Upper lobe of right lung (tissue), 1 donor: ENCODE results near the gene DEUP1. TPM values are rescaled to one million over a fixed set of nuclear protein-coding genes. Genes with fewer than 3 reads are reported as not detected.

ENCODE experiments used
- ATAC-seq: fragments of 200-7000 bp; cut with Tn5 transposase; one replicate; pipeline ENCODE4 v1.9.1; 2020; ENCODE audit warnings: mild to moderate bottlenecking, moderate library complexity
- DNase-seq: peaks from one replicate; pipeline ENCODE4 v3.0.0-alpha.2; 2020
- H3K27ac ChIP-seq: fragments of 200-600 bp; one replicate; pipeline ENCODE4 v1.8.0; 2022
- H3K27me3 ChIP-seq: fragments of 200-600 bp; one replicate; pipeline ENCODE4 v1.8.0; 2022; ENCODE audit warnings: mild to moderate bottlenecking
- H3K36me3 ChIP-seq: fragments of 200-600 bp; one replicate; pipeline ENCODE4 v1.8.0; 2022
- H3K4me1 ChIP-seq: fragments of 200-600 bp; one replicate; pipeline ENCODE4 v1.8.0; 2022
- H3K4me3 ChIP-seq: fragments of 200-600 bp; one replicate; pipeline ENCODE4 v1.8.0; 2022; ENCODE audit warnings: mild to moderate bottlenecking
- H3K9me3 ChIP-seq: fragments of 200-600 bp; one replicate; pipeline ENCODE4 v1.8.0; 2022
- intact Hi-C: fragments of 100-400 bp; cut with DNase I; formaldehyde crosslinking; loops from one replicate; pipeline ENCODE4 v1.11.0; 2022
- total RNA-seq: library from RNA; stranded (reverse); fragmentation: NEBNext Ultra II Directional; extraction: Animal tissue kit (Norgen Biotek cat#: 25700); gene quantifications from one replicate; pipeline ENCODE4 v1.2.1, GENCODE V29; 2021
- TF ChIP-seq, protein P1 (sequence below): fragments of 200-600 bp; IDR thresholded peaks from one replicate; pipeline ENCODE4 v1.8.0; 2022; ENCODE audit warnings: antibody characterized with exemption
- donor health status: DM: no; HTN: yes; CAD: no; lungs with severe emphysema.

Gene DEUP1
- total RNA-seq, 1 donor from 2014 or later: not detected

- intact Hi-C loops: no loop called here
- Histone ChIP-seq H3K4me1 (no peaks in the 10 kb centered on the region), H3K4me3 (no peak overlapping the region), H3K27ac (no peak overlapping the region), H3K27me3 (no peaks in the 10 kb centered on the region), H3K9me3 (no peaks in the 10 kb centered on the region), H3K36me3 (no peaks in the 10 kb centered on the region)
- TF ChIP-seq, protein P1, sequence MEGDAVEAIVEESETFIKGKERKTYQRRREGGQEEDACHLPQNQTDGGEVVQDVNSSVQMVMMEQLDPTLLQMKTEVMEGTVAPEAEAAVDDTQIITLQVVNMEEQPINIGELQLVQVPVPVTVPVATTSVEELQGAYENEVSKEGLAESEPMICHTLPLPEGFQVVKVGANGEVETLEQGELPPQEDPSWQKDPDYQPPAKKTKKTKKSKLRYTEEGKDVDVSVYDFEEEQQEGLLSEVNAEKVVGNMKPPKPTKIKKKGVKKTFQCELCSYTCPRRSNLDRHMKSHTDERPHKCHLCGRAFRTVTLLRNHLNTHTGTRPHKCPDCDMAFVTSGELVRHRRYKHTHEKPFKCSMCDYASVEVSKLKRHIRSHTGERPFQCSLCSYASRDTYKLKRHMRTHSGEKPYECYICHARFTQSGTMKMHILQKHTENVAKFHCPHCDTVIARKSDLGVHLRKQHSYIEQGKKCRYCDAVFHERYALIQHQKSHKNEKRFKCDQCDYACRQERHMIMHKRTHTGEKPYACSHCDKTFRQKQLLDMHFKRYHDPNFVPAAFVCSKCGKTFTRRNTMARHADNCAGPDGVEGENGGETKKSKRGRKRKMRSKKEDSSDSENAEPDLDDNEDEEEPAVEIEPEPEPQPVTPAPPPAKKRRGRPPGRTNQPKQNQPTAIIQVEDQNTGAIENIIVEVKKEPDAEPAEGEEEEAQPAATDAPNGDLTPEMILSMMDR: no peak
- ATAC-seq (no peak), DNase-seq (no peak)
Observed at GRCh38 chr11:93468290-93468689, 137.7 kb downstream of the DEUP1 start.

DNA sequence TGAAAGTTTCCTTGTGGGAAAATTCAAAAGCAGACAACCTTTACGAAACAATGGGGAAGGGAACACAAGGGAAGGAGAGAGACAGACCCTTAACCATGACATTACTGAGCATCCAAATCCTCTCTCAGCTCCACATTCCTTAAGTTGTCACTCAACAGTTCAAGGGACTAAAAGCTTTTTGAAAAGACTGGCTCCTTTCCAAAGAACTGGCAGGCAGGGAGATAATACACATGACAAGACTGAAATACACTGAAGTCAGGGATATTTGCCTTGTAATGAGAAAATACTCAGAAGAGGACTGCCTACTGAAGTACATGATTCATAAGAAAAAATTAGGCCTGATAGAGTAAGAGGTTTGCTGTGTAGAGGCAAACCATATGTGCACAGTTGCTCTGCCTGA is 143.6 kb downstream of the DEUP1 start:
- no peak for ATAC-seq
- no peak for DNase-seq
- TF ChIP-seq, protein P1: no peak
- Histone ChIP-seq H3K27ac (no peak overlapping the region), H3K36me3 (no peaks in the 10 kb centered on the region), H3K4me1 (no peaks in the 10 kb centered on the region), H3K9me3 (no peaks in the 10 kb centered on the region), H3K27me3 (no peaks in the 10 kb centered on the region), H3K4me3 (no peak overlapping the region)
- intact Hi-C loops: no loop called here

DNA sequence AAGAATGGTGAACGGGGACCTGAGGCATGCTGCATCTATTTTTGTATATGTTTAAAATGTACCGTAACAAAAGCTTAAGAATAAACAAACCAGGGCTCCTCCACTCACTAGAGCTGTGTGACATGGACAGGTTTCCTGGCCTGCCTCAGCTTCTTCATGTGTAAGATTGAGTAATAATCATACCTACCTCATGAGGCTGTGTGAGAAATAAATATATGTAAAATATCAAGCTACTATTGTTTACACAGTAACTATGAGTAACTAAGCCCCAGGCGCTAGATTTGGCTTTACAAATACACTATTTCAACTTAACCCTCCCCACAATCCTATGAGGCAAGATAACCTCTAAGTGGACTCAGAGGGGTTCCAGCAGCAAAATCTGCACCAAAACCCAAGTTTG is 146.3 kb downstream of the DEUP1 start:
- no peak for ATAC-seq
- no peak overlapping the region for H3K4me3 ChIP-seq
- intact Hi-C loops: no loop called here
- H3K27ac ChIP-seq: no peak overlapping the region
- no peak for DNase-seq
- H3K9me3 ChIP-seq: no peaks in the 10 kb centered on the region
- no peaks in the 10 kb centered on the region for H3K36me3 ChIP-seq
- TF ChIP-seq, protein P1: no peak
- H3K27me3 ChIP-seq: no peaks in the 10 kb centered on the region
- no peaks in the 10 kb centered on the region for H3K4me1 ChIP-seq

GRCh38 chr11:93477684-93478234 is 147.2 kb downstream of the DEUP1 start:
- ATAC-seq: no peak
- Histone ChIP-seq H3K36me3 (no peaks in the 10 kb centered on the region), H3K27ac (no peak overlapping the region)

GRCh38 chr11:93478841-93479240 is 148.3 kb downstream of the DEUP1 start:
- Histone ChIP-seq H3K4me1 (no peaks in the 10 kb centered on the region), H3K27me3 (no peaks in the 10 kb centered on the region), H3K36me3 (no peaks in the 10 kb centered on the region), H3K9me3 (no peaks in the 10 kb centered on the region), H3K4me3 (no peak overlapping the region), H3K27ac (no peak overlapping the region)
- DNase-seq (no peak), ATAC-seq (no peak)
- intact Hi-C loops: no loop called here
- TF ChIP-seq, protein P1: no peak

More at GRCh38 chr11:93477684-93478234, 147.2 kb downstream of the DEUP1 start:
- H3K27me3 ChIP-seq: no peaks in the 10 kb centered on the region
- no peaks in the 10 kb centered on the region for H3K4me1 ChIP-seq
- DNase-seq: no peak
- H3K9me3 ChIP-seq: no peaks in the 10 kb centered on the region
- intact Hi-C loops: no loop called here
- TF ChIP-seq, protein P1: no peak
- no peak overlapping the region for H3K4me3 ChIP-seq

GRCh38 chr11:93480256-93480655 is 149.7 kb downstream of the DEUP1 start:
- Histone ChIP-seq H3K27ac (no peak overlapping the region), H3K27me3 (no peaks in the 10 kb centered on the region), H3K36me3 (no peaks in the 10 kb centered on the region), H3K4me3 (no peak overlapping the region), H3K9me3 (no peaks in the 10 kb centered on the region), H3K4me1 (peaks cover 2% of the 10 kb centered on the region)
- ATAC-seq (no peak), DNase-seq (no peak)
- TF ChIP-seq, protein P1: no peak
- intact Hi-C loops: no loop called here
